H1 (cell line): ENCODE measurements around the gene CACNA1D. TPM values are rescaled to one million over a fixed set of nuclear protein-coding genes. Genes with fewer than 3 reads are reported as not detected.

Source experiments
- CTCF ChIA-PET: fragments of 300-600 bp; sonication (Branson Sonifier 250); formaldehyde crosslinking; loops from one replicate; lab custom pipeline; 2021; ENCODE audit not compliant: partially characterized antibody; lab: Charles Lee
- POLR2A ChIA-PET: fragments of 300-600 bp; sonication (Branson Sonifier 250); formaldehyde crosslinking; loops from one replicate; lab custom pipeline; 2021; ENCODE audit warnings: inconsistent platforms; ENCODE audit not compliant: partially characterized antibody; lab: Charles Lee
- DNase-seq, 2 experiments: peaks; one replicate each; pipeline versions ENCODE4 v3.0.0 to v3.0.0-alpha.2; 2010 to 2022; ENCODE audit warnings: low spot score in 2 of 2, low read depth in 1 of 2, mixed read lengths in 1 of 2
- FAIRE-seq: peaks from 2 replicates; lab custom pipeline; 2011; peaks lifted over from hg19 to GRCh38; lab: Jason Lieb, UNC
- H2AFZ ChIP-seq: 2 replicates; pipeline ENCODE4 v1.8.1; 2012; ENCODE audit warnings: low read length, inconsistent platforms
- H2AK5ac ChIP-seq: 2 replicates; pipeline ENCODE4 v1.6.1; 2013; ENCODE audit warnings: low read depth, low read length
- H2BK120ac ChIP-seq: replicated peaks from 2 replicates; pipeline ENCODE3; 2013; ENCODE audit warnings: low read depth, low read length, inconsistent platforms
- H2BK12ac ChIP-seq: 2 replicates; pipeline ENCODE4 v1.6.1; 2013; ENCODE audit warnings: low read depth, low read length
- H2BK15ac ChIP-seq: 2 replicates; pipeline ENCODE4 v1.6.1; 2013; ENCODE audit warnings: low read length
- H2BK20ac ChIP-seq: 2 replicates; pipeline ENCODE4 v1.6.1; 2013; ENCODE audit warnings: low read length
- H2BK5ac ChIP-seq: 2 replicates; pipeline ENCODE4 v1.6.1; 2013; ENCODE audit warnings: low read depth, low read length
- H3K14ac ChIP-seq: 2 replicates; pipeline ENCODE4 v1.6.1; 2013; ENCODE audit warnings: inconsistent platforms; ENCODE audit not compliant: insufficient read length
- H3K18ac ChIP-seq: 2 replicates; pipeline ENCODE4 v1.6.1; 2013; ENCODE audit warnings: low read length; ENCODE audit errors: extremely low read depth
- H3K23ac ChIP-seq: 2 replicates; pipeline ENCODE4 v1.6.1; 2013; ENCODE audit warnings: inconsistent platforms; ENCODE audit not compliant: insufficient read length
- H3K23me2 ChIP-seq: 2 replicates; pipeline ENCODE4 v1.6.1; 2013; ENCODE audit warnings: low read depth, low read length
- H3K27ac ChIP-seq: 2 replicates; pipeline ENCODE4 v1.6.1; 2011; ENCODE audit warnings: low read depth, low read length, inconsistent platforms
- H3K27me3 ChIP-seq, 4 experiments: replicated peaks in 1 of 4; 1 replicate in 1 of 4; 2 replicates in 3 of 4; pipeline versions ENCODE4 v1.6.1 to v1.8.1; 2011 to 2013; ENCODE audit warnings: low read length in 3 of 4, mild to moderate bottlenecking in 3 of 4, inconsistent platforms in 2 of 4, mixed read lengths in 2 of 4, moderate library complexity in 1 of 4; ENCODE audit not compliant: control insufficient read depth in 3 of 4, insufficient read depth in 3 of 4; ENCODE audit errors: extremely low read depth in 1 of 4
- H3K36me3 ChIP-seq, 4 experiments: 2 replicates each; pipeline versions ENCODE4 v1.6.1 to v1.8.1; 2011 to 2013; ENCODE audit warnings: mild to moderate bottlenecking in 4 of 4, low read length in 3 of 4, moderate library complexity in 2 of 4, control low read depth in 1 of 4, inconsistent platforms in 1 of 4; ENCODE audit not compliant: insufficient read depth in 4 of 4, control insufficient read depth in 2 of 4
- H3K4ac ChIP-seq: replicated peaks from 2 replicates; pipeline ENCODE3; 2013; ENCODE audit warnings: low read length, low read depth, mixed read lengths, inconsistent platforms; ENCODE audit not compliant: insufficient read length
- H3K4me1 ChIP-seq, 4 experiments: replicated peaks in 1 of 4; 1 replicate in 1 of 4; 2 replicates in 3 of 4; pipeline versions ENCODE4 v1.6.1 to v1.8.1; 2011 to 2013; ENCODE audit warnings: low read length in 3 of 4, inconsistent platforms in 2 of 4, mixed read lengths in 1 of 4; ENCODE audit not compliant: insufficient read depth in 4 of 4, control insufficient read depth in 3 of 4
- H3K4me2 ChIP-seq, 2 experiments: 2 replicates each; pipeline versions ENCODE4 v1.6.1 to v1.8.1; 2011 to 2013; ENCODE audit warnings: low read depth in 2 of 2, low read length in 2 of 2, control low read depth in 1 of 2, inconsistent platforms in 1 of 2, mild to moderate bottlenecking in 1 of 2; ENCODE audit not compliant: insufficient read depth in 1 of 2
- H3K4me3 ChIP-seq, 4 experiments: fragments of 200-600, 300-600 bp in 1 of 4; sonication (generic), shearing (Covaris generic), sonication (Bioruptor Twin) in 1 of 4; 2 replicates each; pipeline versions ENCODE4 v1.5.1 to v1.8.1; 2011 to 2016; ENCODE audit warnings: low read length in 4 of 4, low read depth in 3 of 4, control low read depth in 2 of 4, inconsistent platforms in 2 of 4, mild to moderate bottlenecking in 2 of 4, mixed read lengths in 1 of 4, moderate library complexity in 1 of 4; ENCODE audit not compliant: insufficient read depth in 2 of 4; ENCODE audit errors: extremely low read depth in 1 of 4
- H3K56ac ChIP-seq: replicated peaks from 2 replicates; pipeline ENCODE3; 2013; ENCODE audit warnings: low read depth, mild to moderate bottlenecking, mixed read lengths, low read length, inconsistent platforms; ENCODE audit not compliant: insufficient read length
- H3K79me1 ChIP-seq: 2 replicates; pipeline ENCODE4 v1.6.1; 2013; ENCODE audit warnings: low read depth, low read length, control low read depth
- H3K79me2 ChIP-seq, 2 experiments: 2 replicates each; pipeline versions ENCODE4 v1.6.1 to v1.8.1; 2012 to 2013; ENCODE audit warnings: low read length in 2 of 2, mild to moderate bottlenecking in 2 of 2, inconsistent platforms in 1 of 2; ENCODE audit not compliant: insufficient read depth in 2 of 2, control insufficient read depth in 1 of 2
- H3K9ac ChIP-seq, 4 experiments: replicated peaks in 1 of 4; 1 replicate in 1 of 4; 2 replicates in 3 of 4; pipeline versions ENCODE4 v1.6.1 to v1.8.1; 2011 to 2013; ENCODE audit warnings: low read depth in 3 of 4, low read length in 3 of 4, control low read depth in 2 of 4, mild to moderate bottlenecking in 2 of 4, moderate library complexity in 2 of 4, inconsistent platforms in 1 of 4; ENCODE audit errors: extremely low read depth in 1 of 4
- H3K9me3 ChIP-seq, 2 experiments: 2 replicates each; pipeline versions ENCODE4 v1.6.1 to v1.8.1; 2012 to 2013; ENCODE audit warnings: mild to moderate bottlenecking in 2 of 2, moderate library complexity in 2 of 2, control low read depth in 1 of 2, inconsistent platforms in 1 of 2, low read depth in 1 of 2, low read length in 1 of 2, mixed read lengths in 1 of 2; ENCODE audit not compliant: insufficient read depth in 2 of 2
- H4K20me1 ChIP-seq, 2 experiments: replicated peaks in 1 of 2; 2 replicates each; pipeline versions ENCODE3 to v1.8.1; 2011 to 2013; ENCODE audit warnings: inconsistent platforms in 2 of 2, low read length in 2 of 2, mild to moderate bottlenecking in 1 of 2; ENCODE audit not compliant: insufficient read depth in 2 of 2, control insufficient read depth in 1 of 2
- H4K5ac ChIP-seq: 2 replicates; pipeline ENCODE4 v1.6.1; 2013; ENCODE audit warnings: low read length, low read depth, mixed read lengths, inconsistent platforms; ENCODE audit not compliant: insufficient read length
- H4K8ac ChIP-seq: 2 replicates; pipeline ENCODE4 v1.8.0; 2013; ENCODE audit warnings: mild to moderate bottlenecking, moderate library complexity, low read length, inconsistent platforms; ENCODE audit not compliant: insufficient read depth; ENCODE audit errors: extremely low read depth
- H4K91ac ChIP-seq: replicated peaks from 2 replicates; pipeline ENCODE3; 2013; ENCODE audit warnings: low read length, mixed read lengths, inconsistent platforms; ENCODE audit not compliant: insufficient read length
- CEBPB ChIP-seq: IDR thresholded peaks from 2 replicates; pipeline ENCODE4 v1.6.1; 2012; ENCODE audit warnings: low read depth, low read length
- CHD2 ChIP-seq: IDR thresholded peaks from 2 replicates; pipeline ENCODE4 v1.6.1; 2012; ENCODE audit warnings: low read length, improper control_type of control experiment
- CREB1 ChIP-seq: IDR thresholded peaks from 2 replicates; pipeline ENCODE4 v1.6.1; 2012; ENCODE audit warnings: inconsistent platforms
- RAD21 ChIP-seq, 2 experiments: IDR thresholded peaks in 1 of 2; conservative IDR thresholded peaks in 1 of 2; 2 replicates each; pipeline ENCODE4 v1.6.1; 2011; ENCODE audit warnings: low read depth in 2 of 2, low read length in 2 of 2, improper control_type of control experiment in 1 of 2, inconsistent platforms in 1 of 2, mild to moderate bottlenecking in 1 of 2, moderate library complexity in 1 of 2
- WGBS, 2 experiments: shearing (Covaris generic) in 1 of 2; methylation state at CpG; one replicate each; pipeline versions ENCODE4 v1.1.6 to v1.1.7; 2013 to 2015; ENCODE audit warnings: low lambda C conversion rate in 2 of 2, mixed read lengths in 2 of 2, inconsistent platforms in 1 of 2, low coverage in 1 of 2, missing lambda C conversion rate in 1 of 2; ENCODE audit not compliant: insufficient replicate concordance in 2 of 2, insufficient coverage in 1 of 2, insufficient read length in 1 of 2; ENCODE audit errors: extremely low coverage in 1 of 2, missing lambda C conversion rate in 1 of 2; 5-methylcytosine and 5-hydroxymethylcytosine counted together
- polyA plus RNA-seq, 7 experiments: library from polyadenylated mRNA; depleted of rRNA in 3 of 7; stranded (reverse) in 5 of 7; unstranded in 2 of 7; fragments of >200 nt in 5 of 7; fragments of 200-250 nt in 2 of 7; gene quantifications; 1 replicate in 5 of 7; 2 replicates in 1 of 7; 4 replicates in 1 of 7; pipeline versions ENCODE4 v1.2.1 to v1.2.3, GENCODE V29; 2011 to 2013; ENCODE audit warnings: missing spikeins in 2 of 7, mixed read lengths in 2 of 7
- total RNA-seq: library from RNA; stranded (reverse); fragmentation: NEBNext Ultra II Directional; extraction: Animal tissue kit (Norgen Biotek cat#: 25700); gene quantifications from 2 replicates; pipeline ENCODE4 v1.2.1, GENCODE V29; 2021

Gene CACNA1D
- total and polyA plus RNA-seq, 2 of the 8 experiments (the other 6 are each of a cell fraction or from before 2014, with no cell fraction given), result 2.0 to 2.9 TPM

DNA sequence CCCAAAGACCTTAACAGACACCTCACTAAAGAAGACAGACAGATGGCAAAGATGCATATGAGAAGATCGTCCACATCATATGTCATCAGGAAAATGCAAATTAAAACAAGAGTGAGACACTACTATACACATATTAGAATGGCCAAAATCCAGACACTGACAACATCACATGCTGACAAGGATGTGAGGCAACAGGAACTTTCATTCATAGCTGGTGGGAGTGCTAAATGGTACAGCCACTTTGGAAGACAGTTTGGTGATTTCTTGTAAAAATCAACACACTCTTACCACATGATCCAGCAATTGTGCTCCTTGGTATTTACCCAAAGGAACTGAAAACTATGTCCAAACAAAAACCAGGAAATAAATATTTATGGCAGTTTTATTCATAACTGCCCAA, 334.2 kb downstream of the CACNA1D start:
- H3K18ac ChIP-seq, result no peak overlapping the region
- H3K14ac ChIP-seq, result no peak overlapping the region
- no peaks in the 10 kb centered on the region for H3K9me3 ChIP-seq
- no peak overlapping the region for H4K5ac ChIP-seq
- no peak overlapping the region for H4K8ac ChIP-seq
- 90% methylated on average over 1 of the region's 1 CpG; no CpG with 5 or more reads in 1 of the 2 experiments for WGBS, 2 experiments
- no peak overlapping the region for H4K91ac ChIP-seq
- FAIRE-seq, result no peak
- H2BK120ac ChIP-seq, result no peak overlapping the region
- H4K20me1 ChIP-seq, result no peaks in the 10 kb centered on the region
- TF ChIP-seq CHD2 (no peak), CREB1 (no peak), CEBPB (no peak), RAD21 (IDR thresholded peaks at IDR 0.05 in 1 of 2, conservative IDR thresholded peaks at IDR 0.05 in 1 of 2; ENCODE audit: low read depth in 2 of 2, low read length in 2 of 2) (no peak)
- no peak overlapping the region for H3K56ac ChIP-seq
- H3K79me1 ChIP-seq, result no peaks in the 10 kb centered on the region
- H2BK5ac ChIP-seq, result no peak overlapping the region
- H3K79me2 ChIP-seq, result no peaks in the 10 kb centered on the region
- no peak overlapping the region for H2BK15ac ChIP-seq
- ChIA-PET POLR2A (interaction anchor here (1.5 kb wide), 1 partner anchor 124 kb away, joined by 3 read pairs; no protein-coding TSS in a partner anchor), CTCF (interaction anchor here (1.4 kb wide), 2 partner anchors 16 to 25 kb away, joined by 3 to 7 read pairs; no protein-coding TSS in a partner anchor)
- H3K23ac ChIP-seq, result no peak overlapping the region
- H2BK12ac ChIP-seq, result no peak overlapping the region
- peaks cover 0 to 2% (median 0%) of the 10 kb centered on the region in 4 experiments; a peak in 2 of 8 replicates for H3K36me3 ChIP-seq
- no peak overlapping the region for H3K9ac ChIP-seq
- no peaks in the 10 kb centered on the region; the same call in 1 of the 2 replicates for H3K23me2 ChIP-seq
- DNase-seq, result no peak
- no peak overlapping the region for H2AK5ac ChIP-seq
- H3K4me2 ChIP-seq, result no peak overlapping the region
- no peak overlapping the region for H3K4me3 ChIP-seq
- no peak overlapping the region for H3K4ac ChIP-seq
- H3K27me3 ChIP-seq, result no peaks in the 10 kb centered on the region
- peaks cover 0 to 3% (median 1%) of the 10 kb centered on the region in 4 experiments; a peak in 1 of 7 replicates for H3K4me1 ChIP-seq
- no peak overlapping the region for H2BK20ac ChIP-seq
- no peak overlapping the region for H3K27ac ChIP-seq
- no peak overlapping the region for H2AFZ ChIP-seq
